CD14-positive monocyte (primary cell): ENCODE measurements around the gene CDHR2. TPM values are rescaled to one million over a fixed set of nuclear protein-coding genes. Genes with fewer than 3 reads are reported as not detected.

Source experiments
- DNase-seq, 3 donors: peaks; one replicate each; pipeline ENCODE4 v3.0.0-alpha.2; 2011 to 2022
- H2AFZ ChIP-seq: 2 replicates; pipeline ENCODE4 v1.6.0; 2012; ENCODE audit warnings: mild to moderate bottlenecking, low read depth, low read length, inconsistent platforms; ENCODE audit not compliant: insufficient read depth, poor library complexity, severe bottlenecking
- H3K27ac ChIP-seq, 2 donors: 1 replicate in 1 of 2; 2 replicates in 1 of 2; pipeline ENCODE4 v1.5.1; 2012 to 2013; ENCODE audit warnings: low read length in 2 of 2, control low read depth in 1 of 2, inconsistent platforms in 1 of 2, low read depth in 1 of 2, mild to moderate bottlenecking in 1 of 2
- H3K27me3 ChIP-seq, 2 donors: one replicate each; pipeline versions ENCODE4 v1.6.0 to v1.6.1; 2011 to 2013; ENCODE audit warnings: low read length in 2 of 2; ENCODE audit not compliant: control insufficient read depth in 2 of 2, insufficient read depth in 2 of 2
- H3K36me3 ChIP-seq, 2 donors: replicated peaks in 1 of 2; 1 replicate in 1 of 2; 2 replicates in 1 of 2; pipeline versions ENCODE4 v1.5.1 to v1.6.1; 2012 to 2013; ENCODE audit warnings: low read length in 2 of 2, control low read depth in 1 of 2, inconsistent platforms in 1 of 2, mild to moderate bottlenecking in 1 of 2; ENCODE audit not compliant: insufficient read depth in 2 of 2, control insufficient read depth in 1 of 2
- H3K4me1 ChIP-seq, 2 donors: 1 replicate in 1 of 2; 2 replicates in 1 of 2; pipeline versions ENCODE4 v1.5.1 to v1.6.1; 2012 to 2013; ENCODE audit warnings: low read length in 2 of 2, control low read depth in 1 of 2, inconsistent platforms in 1 of 2, mild to moderate bottlenecking in 1 of 2, moderate library complexity in 1 of 2; ENCODE audit not compliant: insufficient read depth in 2 of 2, control insufficient read depth in 1 of 2
- H3K4me2 ChIP-seq: replicated peaks from 2 replicates; pipeline ENCODE3; 2012; ENCODE audit warnings: low read length, moderate library complexity, mild to moderate bottlenecking; ENCODE audit not compliant: poor library complexity, severe bottlenecking; ENCODE audit errors: extremely low read depth
- H3K4me3 ChIP-seq, 3 experiments: fragments of 200-600 bp in 1 of 3; sonication (generic) in 1 of 3; replicated peaks in 1 of 3; 1 replicate in 2 of 3; 2 replicates in 1 of 3; pipeline ENCODE4 v1.5.1; 2011 to 2013; ENCODE audit warnings: low read length in 3 of 3, mild to moderate bottlenecking in 3 of 3, control low read depth in 2 of 3, low read depth in 2 of 3, inconsistent platforms in 1 of 3, moderate library complexity in 1 of 3
- H3K79me2 ChIP-seq: 2 replicates; pipeline ENCODE4 v1.6.0; 2012; ENCODE audit warnings: mild to moderate bottlenecking, control low read depth, inconsistent platforms, low read length, moderate library complexity; ENCODE audit not compliant: insufficient read depth
- H3K9ac ChIP-seq: 2 replicates; pipeline ENCODE4 v1.6.0; 2017; ENCODE audit warnings: low read length, mild to moderate bottlenecking; ENCODE audit not compliant: insufficient read depth, poor library complexity, severe bottlenecking
- H3K9me3 ChIP-seq, 2 donors: replicated peaks in 1 of 2; 1 replicate in 1 of 2; 2 replicates in 1 of 2; pipeline versions ENCODE4 v1.5.1 to v1.6.1; 2012 to 2013; ENCODE audit warnings: low read length in 2 of 2, control low read depth in 1 of 2; ENCODE audit not compliant: control insufficient read depth in 1 of 2, insufficient read depth in 1 of 2
- H4K20me1 ChIP-seq: 2 replicates; pipeline ENCODE4 v1.6.0; 2012; ENCODE audit warnings: mild to moderate bottlenecking, low read length, control low read depth, moderate library complexity; ENCODE audit not compliant: insufficient read depth
- H3K27ac Mint-ChIP-seq, 7 donors: one replicate each; pipeline ENCODE4 v1.8.0; 2020; ENCODE audit warnings: mild to moderate bottlenecking in 7 of 7, mixed read lengths in 7 of 7, moderate library complexity in 6 of 7, inconsistent platforms in 2 of 7
- H3K27me3 Mint-ChIP-seq, 3 donors: one replicate each; pipeline ENCODE4 v1.8.0; 2021 to 2022; ENCODE audit warnings: low read depth in 3 of 3, mild to moderate bottlenecking in 3 of 3, mixed read lengths in 3 of 3, moderate library complexity in 3 of 3, inconsistent platforms in 1 of 3
- H3K36me3 Mint-ChIP-seq, 2 donors: one replicate each; pipeline ENCODE4 v1.8.0; 2020; ENCODE audit warnings: mixed read lengths in 2 of 2, inconsistent platforms in 1 of 2, mild to moderate bottlenecking in 1 of 2
- H3K4me1 Mint-ChIP-seq: one replicate; pipeline ENCODE4 v1.8.0; 2020; ENCODE audit warnings: mild to moderate bottlenecking, mixed read lengths
- H3K4me3 Mint-ChIP-seq, 2 donors: one replicate each; pipeline ENCODE4 v1.8.0; 2020; ENCODE audit warnings: mild to moderate bottlenecking in 2 of 2, mixed read lengths in 2 of 2, moderate library complexity in 1 of 2
- H3K9me3 Mint-ChIP-seq, 7 donors: one replicate each; pipeline ENCODE4 v1.8.0; 2020 to 2022; ENCODE audit warnings: mixed read lengths in 7 of 7, mild to moderate bottlenecking in 6 of 7, moderate library complexity in 6 of 7, inconsistent platforms in 2 of 7
- CTCF ChIP-seq: fragments of 200-600 bp; IDR thresholded peaks from one replicate; pipeline ENCODE4 v1.8.0; 2022; ENCODE audit warnings: antibody characterized with exemption, mild to moderate bottlenecking
- WGBS: methylation state at CpG from one replicate; pipeline ENCODE4 v1.1.5; 2013; ENCODE audit warnings: missing lambda C conversion rate; ENCODE audit not compliant: insufficient coverage; 5-methylcytosine and 5-hydroxymethylcytosine counted together
- intact Hi-C, 2 donors: fragments of 100-400 bp; cut with micrococcal nuclease; formaldehyde crosslinking; loops; one replicate each; pipeline versions ENCODE4 v1.15.0 to v1.15.1; 2023
- polyA plus RNA-seq, 3 donors: library from polyadenylated mRNA; depleted of rRNA in 1 of 3; unstranded in 2 of 3; stranded (reverse) in 1 of 3; fragments of 300-500 nt in 2 of 3; fragments of >200 nt in 1 of 3; fragmentation: Illumina TruSeq in 2 of 3; gene quantifications; 1 replicate in 2 of 3; 2 replicates in 1 of 3; pipeline ENCODE4 v1.2.3, GENCODE V29; 2012 to 2021

The CDHR2 gene
- polyA plus RNA-seq, 3 donors, result 0.12 TPM; not detected in 2

- Mint-ChIP-seq H3K4me3 (peak overlapping the region; percentile 95), H3K27me3 (no peaks in the 10 kb centered on the region), H3K27ac (peak overlapping the region; percentile 92 to 100 (median 98)), H3K36me3 (peaks cover 18 to 27% of the 10 kb centered on the region in 2 donors), H3K9me3 (peaks cover 0 to 1% (median 0%) of the 10 kb centered on the region in 7 donors), H3K4me1 (peaks cover 59% of the 10 kb centered on the region)
- WGBS, result 0% methylated on average over 9 of the region's 10 CpGs
- peak overlapping the region; percentile 25 for H2AFZ ChIP-seq
- peak overlapping the region; percentile 20 to 98 (median 96) for H3K4me3 ChIP-seq
- peaks cover 61 to 76% of the 10 kb centered on the region in 2 donors for H3K4me1 ChIP-seq
- H4K20me1 ChIP-seq, result peaks cover 63% of the 10 kb centered on the region
- peak overlapping the region; percentile 93 to 96 for H3K27ac ChIP-seq
- H3K36me3 ChIP-seq, result peaks cover 27 to 28% of the 10 kb centered on the region in 2 donors
- peaks cover 64% of the 10 kb centered on the region for H3K79me2 ChIP-seq
- intact Hi-C loops, result loop anchor here in 1 of 2 donors (10.0 kb wide), 2 partner anchors 119 to 149 kb away; partner anchors contain the start of genes CLTB, HIGD2A and NOP16
- DNase-seq, result peak in 2 of 3 donors; percentile 36 to 39
- H3K4me2 ChIP-seq, result peak overlapping the region; percentile 100
- no peaks in the 10 kb centered on the region for H3K27me3 ChIP-seq
- no peak for TF ChIP-seq CTCF
- no peaks in the 10 kb centered on the region for H3K9me3 ChIP-seq
- peak overlapping the region; percentile 83 for H3K9ac ChIP-seq
Measured at GRCh38 chr5:176533894-176534611, 15.1 kb upstream of the CDHR2 start.

- peak overlapping the region; percentile 93 to 100 (median 98) for H3K27ac Mint-ChIP-seq
- H3K4me3 Mint-ChIP-seq, result peak overlapping the region; percentile 95
- H3K27me3 ChIP-seq, result no peaks in the 10 kb centered on the region
- TF ChIP-seq CTCF, result no peak
- 57% methylated on average over 3 of the region's 4 CpGs for WGBS
- peaks cover 64% of the 10 kb centered on the region for H3K4me1 Mint-ChIP-seq
- H3K9ac ChIP-seq, result peak overlapping the region; percentile 83
- H3K4me2 ChIP-seq, result peak overlapping the region; percentile 100
- H3K4me3 ChIP-seq, result peak overlapping the region; percentile 64 to 98 (median 96)
- peaks cover 64% of the 10 kb centered on the region for H3K79me2 ChIP-seq
- H3K9me3 ChIP-seq, result no peaks in the 10 kb centered on the region
- peak overlapping the region; percentile 93 to 96 for H3K27ac ChIP-seq
- H3K4me1 ChIP-seq, result peaks cover 67 to 82% of the 10 kb centered on the region in 2 donors
- DNase-seq, result no peak
- H3K27me3 Mint-ChIP-seq, result no peaks in the 10 kb centered on the region
- intact Hi-C loops, result loop anchor here (5.0 to 10.0 kb wide), 6 partner anchors 38 to 768 kb away; partner anchors contain the start of genes FAF2 (in 2 of the 2), CLTB (in 1 of the 2), HIGD2A (in 1 of the 2) and NOP16 (in 1 of the 2)
- peaks cover 21 to 23% of the 10 kb centered on the region in 2 donors for H3K36me3 ChIP-seq
- H4K20me1 ChIP-seq, result peaks cover 58% of the 10 kb centered on the region
- H3K36me3 Mint-ChIP-seq, result peaks cover 13 to 21% of the 10 kb centered on the region in 2 donors
- H3K9me3 Mint-ChIP-seq, result peaks cover 0 to 1% (median 0%) of the 10 kb centered on the region in 7 donors
- H2AFZ ChIP-seq, result no peak overlapping the region
Measured at GRCh38 chr5:176534640-176535039, 14.5 kb upstream of the CDHR2 start.
